GM18499 (cell line): ENCODE results near the gene CYP11A1.

ENCODE experiments used
- ATAC-seq: cut with Tn5 transposase; IDR thresholded peaks from one replicate; pipeline ENCODE4 v1.9.1; 2021; ENCODE audit warnings: moderate number of reproducible peaks; ENCODE audit not compliant: insufficient read depth, unreplicated experiment

The CYP11A1 gene

GRCh38 chr15:74367296-74367854, at the start of gene CYP11A1:
CYP11A1 (minus strand) TSS chr15:74367646; CDS start chr15:74367585, 61 bp downstream.
- ATAC-seq = no peak

- ATAC-seq = no peak
Measured at GRCh38 chr15:74417225-74417624, 49.8 kb upstream of the CYP11A1 start.

- no peak for ATAC-seq
Measured at GRCh38 chr15:74415966-74416916, 48.8 kb upstream of the CYP11A1 start.

DNA sequence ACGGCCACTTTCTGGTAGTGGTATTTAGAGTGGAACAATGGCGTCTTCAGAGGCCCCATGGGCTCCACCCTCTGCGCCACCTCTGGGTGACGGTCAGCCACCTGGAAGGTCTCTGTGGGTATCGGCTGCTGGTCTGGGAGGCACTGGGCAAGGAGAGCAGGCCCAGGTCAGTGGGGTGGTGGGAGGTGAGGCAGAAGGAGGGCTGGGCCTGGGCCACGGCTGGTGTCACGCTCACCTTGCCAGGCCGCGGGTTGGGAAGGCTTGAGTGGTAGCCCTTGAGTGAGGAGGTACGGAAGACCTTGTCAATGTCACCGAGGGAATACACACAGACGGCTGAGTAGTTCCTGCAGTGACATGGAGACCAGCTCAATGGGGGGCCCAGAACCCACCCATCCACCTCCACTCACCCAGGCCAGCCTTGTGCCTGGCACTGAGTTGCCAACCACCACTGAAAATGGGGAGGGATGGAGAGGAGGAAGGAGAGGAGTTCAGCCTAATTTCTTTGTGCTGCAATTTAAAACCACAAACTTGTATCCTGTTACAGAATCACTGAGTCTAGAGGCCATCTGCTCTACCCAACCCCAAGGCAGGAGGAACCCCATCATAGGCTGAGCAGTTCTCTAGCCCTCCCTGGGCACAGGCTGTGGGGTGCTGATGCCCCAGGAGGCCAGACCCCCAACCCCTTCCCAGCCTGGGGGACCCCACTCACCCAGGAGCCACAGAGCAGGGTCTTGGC, 47.3 kb upstream of the CYP11A1 start:
- ATAC-seq = no peak

DNA sequence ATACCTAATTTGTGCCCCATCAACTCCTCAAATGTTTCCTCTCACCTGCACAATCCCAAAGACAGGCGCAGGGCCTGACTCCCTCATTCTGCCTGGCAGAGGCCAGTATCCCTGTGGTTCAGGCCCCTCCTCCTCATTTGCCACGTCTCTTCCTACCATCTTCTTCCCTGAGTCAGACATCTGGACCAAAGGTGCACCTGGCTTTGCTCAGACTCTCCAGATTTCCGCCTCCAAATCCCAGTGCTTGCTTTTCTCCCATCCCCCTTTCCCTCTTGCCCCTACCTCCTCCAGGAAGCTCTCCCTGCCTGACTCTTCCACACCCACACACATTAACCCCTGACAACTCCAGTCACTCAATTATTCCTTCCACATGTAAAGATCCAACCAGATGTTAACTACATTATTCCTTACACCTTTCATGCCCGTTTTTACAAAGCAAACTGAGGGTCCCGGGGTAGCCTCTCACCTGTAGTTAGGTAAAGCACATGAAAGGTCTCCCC, 46.7 kb upstream of the CYP11A1 start:
- no peak for ATAC-seq

- no peak for ATAC-seq
Measured at GRCh38 chr15:74413350-74414080, 46.1 kb upstream of the CYP11A1 start.

DNA sequence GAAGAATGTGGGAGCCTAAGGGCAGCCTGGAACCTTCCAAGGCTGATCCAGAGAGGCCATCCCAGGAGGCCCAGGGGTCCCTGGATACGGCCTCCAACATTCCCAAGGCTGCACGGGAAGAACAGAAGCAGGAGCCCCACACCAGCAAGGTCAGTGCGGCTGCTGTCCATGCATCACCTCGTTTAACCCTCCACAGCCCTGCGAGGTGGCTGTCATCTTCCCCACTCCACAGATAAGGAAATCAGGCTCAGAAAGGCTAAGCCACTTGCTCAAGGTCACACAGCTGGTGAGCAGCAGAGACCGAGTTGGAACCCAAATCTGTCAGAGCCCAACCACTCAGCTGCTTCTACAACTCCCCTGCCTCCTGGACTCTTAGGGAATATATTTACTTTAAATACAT, 44.7 kb upstream of the CYP11A1 start:
- ATAC-seq = no peak

- no peak for ATAC-seq
Measured at GRCh38 chr15:74411686-74412085, 44.2 kb upstream of the CYP11A1 start.

DNA sequence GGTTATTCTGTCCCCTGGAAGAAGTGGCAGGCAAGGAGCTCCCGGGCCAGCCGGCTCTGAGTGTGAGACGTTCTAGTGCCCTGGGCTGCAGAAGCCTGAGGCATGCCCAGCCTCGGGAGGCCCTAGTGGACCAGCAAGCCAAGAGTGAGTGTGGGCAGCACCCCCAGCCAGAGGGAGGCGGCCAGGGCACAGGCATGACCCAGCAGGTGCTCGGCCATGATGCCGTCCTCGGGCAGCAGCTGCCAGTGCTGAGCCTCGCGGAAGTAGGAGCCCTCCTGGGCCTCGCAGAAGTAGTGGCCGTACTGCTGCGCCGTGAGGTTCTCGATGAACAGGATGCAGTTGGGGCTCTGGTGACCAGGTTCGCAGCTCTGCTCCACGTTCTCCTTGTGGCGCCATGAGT, 43.1 kb upstream of the CYP11A1 start:
- ATAC-seq = no peak

DNA sequence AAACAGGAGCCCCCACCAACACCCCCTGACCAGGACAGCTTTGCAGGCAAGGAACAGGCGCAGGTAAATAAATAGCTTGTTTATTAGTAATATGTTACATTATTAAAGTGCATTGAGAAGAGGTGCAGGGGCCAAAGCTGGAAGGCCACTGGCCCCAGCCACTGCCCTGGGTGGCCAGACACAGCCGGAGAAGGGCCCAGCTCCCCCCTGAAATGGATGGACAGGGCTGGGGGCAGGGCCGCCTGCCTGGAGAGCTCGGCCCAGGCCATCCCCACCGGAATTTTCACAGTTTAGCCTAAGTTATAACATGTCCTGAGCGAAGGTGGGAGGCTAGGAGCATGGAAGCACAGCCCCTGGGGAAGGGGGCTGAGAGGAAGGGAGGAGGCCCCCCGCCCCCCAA, 41.8 kb upstream of the CYP11A1 start:
- no peak for ATAC-seq

GRCh38 chr15:74408815-74409214, 41.4 kb upstream of the CYP11A1 start:
- ATAC-seq = no peak

GRCh38 chr15:74408385-74408784, 40.9 kb upstream of the CYP11A1 start:
- ATAC-seq = no peak

- ATAC-seq = no peak
Measured at GRCh38 chr15:74406992-74407705, 39.7 kb upstream of the CYP11A1 start.

DNA sequence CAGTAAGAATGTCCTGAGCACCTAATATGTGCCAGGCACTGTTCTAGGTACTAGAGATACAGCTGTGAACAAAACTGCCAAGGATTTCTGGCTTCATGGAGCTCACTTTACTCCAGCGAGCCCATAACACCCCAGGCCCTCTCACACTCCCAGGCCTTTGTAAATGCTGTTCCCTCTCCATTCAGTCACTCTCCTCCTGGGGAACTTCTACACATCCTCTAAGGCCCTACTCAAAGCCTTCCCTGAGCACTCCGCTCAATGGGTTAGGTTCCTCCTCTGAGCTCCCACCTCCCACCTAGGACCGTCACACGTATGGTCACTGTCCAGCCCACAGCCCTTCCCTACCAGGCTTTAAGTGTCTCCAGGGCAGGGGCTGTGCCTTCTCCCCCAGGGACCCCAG, 39.1 kb upstream of the CYP11A1 start:
- no peak for ATAC-seq

DNA sequence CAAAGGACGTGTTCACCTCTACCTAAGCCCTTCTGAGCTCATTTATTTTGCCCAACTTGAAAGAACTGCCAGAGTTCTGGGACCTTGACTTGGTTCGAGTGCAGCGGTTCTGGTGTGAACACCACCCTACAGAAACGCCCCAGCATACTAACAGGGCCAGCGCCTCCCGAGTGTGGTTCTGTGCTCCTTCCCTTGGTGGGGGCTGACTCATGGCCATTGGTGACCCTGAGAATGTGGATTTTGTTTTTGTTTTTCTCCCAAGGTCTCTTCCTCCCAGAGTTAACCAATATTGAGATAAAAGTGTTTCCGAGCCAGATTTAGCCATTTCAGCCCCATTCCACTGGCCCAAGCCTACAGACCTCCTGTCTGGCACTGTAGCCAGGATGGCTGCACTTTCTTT, 38.4 kb upstream of the CYP11A1 start:
- ATAC-seq = no peak

GRCh38 chr15:74403991-74404563, 36.6 kb upstream of the CYP11A1 start:
- ATAC-seq = no peak

DNA sequence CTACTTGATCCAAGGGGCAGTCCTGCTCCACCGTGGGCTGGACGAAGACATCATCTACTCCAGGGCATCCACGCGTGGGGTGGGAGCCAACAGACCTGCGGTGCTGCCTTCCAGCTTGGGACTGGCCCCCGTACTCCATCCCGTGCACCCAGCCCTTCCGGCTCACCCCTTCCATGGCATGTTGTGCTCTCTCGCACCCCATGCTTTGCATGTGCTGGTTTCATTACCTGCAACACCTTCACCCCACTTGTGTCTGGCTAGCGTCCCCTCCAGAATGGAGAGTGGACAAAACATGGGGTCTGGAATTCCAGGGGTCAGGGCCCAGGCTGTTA, 36.1 kb upstream of the CYP11A1 start:
- ATAC-seq = no peak

DNA sequence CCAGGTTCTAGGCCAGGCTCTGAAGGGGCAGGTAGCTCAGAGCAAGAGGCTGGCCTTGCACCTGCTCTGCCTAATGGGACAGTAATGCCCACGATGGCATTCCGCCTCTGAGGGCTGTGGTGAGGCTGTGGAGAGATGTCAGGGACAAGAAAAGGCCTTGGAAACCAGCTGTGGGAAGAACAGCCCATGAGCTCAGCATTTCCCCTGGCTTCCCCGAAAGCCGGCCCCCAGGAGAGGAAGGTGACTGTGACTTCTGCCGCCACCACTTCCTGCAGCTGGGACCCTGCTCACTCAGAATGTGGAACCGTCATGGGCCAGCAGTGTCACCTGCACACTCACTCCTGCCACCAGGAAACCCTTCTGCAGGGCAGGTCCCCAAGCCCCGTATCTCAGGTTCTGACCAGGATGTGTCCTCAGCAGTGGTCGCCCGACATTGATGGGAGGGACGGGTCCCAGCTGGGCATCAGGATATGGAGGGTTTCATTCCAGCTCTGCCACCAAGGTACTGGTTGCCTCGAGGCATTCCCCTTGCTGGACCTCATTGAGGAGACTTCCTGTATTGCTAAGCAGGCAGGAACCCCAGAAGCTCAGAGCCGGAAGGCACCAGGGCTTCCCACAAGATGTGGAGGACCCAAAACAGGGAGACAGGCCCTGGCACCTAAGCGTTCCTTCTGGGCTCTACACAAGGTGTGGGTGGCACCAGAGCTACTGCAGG, 35.6 kb upstream of the CYP11A1 start:
- no peak for ATAC-seq

DNA sequence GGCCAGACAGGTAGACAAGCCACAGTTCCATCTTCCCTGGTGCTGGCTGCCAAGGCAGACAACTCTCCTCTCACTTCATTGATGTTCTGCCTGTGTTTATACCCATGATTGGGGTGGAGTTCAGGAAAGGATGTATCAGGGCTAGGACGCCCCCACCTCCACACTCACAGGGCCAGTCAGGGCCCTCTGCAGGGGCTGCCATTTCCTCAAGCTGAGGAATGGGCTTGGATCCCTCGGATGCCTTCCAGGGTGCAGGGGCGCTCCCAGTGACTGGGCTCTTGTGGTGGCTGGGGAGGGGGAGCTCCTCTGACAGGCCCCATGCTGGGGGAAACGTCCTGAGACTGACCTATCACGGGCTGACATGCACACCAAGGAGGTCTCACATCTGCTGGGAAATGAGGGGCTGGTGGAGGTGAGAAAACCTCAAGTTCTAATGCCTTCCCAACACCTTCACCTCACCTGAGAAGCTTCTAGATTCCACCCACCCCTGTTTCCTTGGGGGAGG, 34.9 kb upstream of the CYP11A1 start:
- ATAC-seq = no peak
